Fibroblast of the aortic adventitia (primary cell): ENCODE data around the gene PRRG4. TPM values are rescaled to one million over a fixed set of nuclear protein-coding genes. Genes with fewer than 3 reads are reported as not detected.

Source experiments
- DNase-seq: peaks from one replicate; pipeline ENCODE4 v3.0.0-alpha.2; 2010; ENCODE audit warnings: low read depth
- H3K4me3 ChIP-seq: 2 replicates; pipeline ENCODE4 v1.5.1; 2011; ENCODE audit warnings: low read depth, mild to moderate bottlenecking, control low read depth, low read length, moderate library complexity
- CTCF ChIP-seq: IDR thresholded peaks from 2 replicates; pipeline ENCODE4 v1.5.1; 2011; ENCODE audit warnings: mild to moderate bottlenecking, low read length, control low read depth, inconsistent platforms; ENCODE audit not compliant: insufficient read depth
- total RNA-seq: library from RNA; depleted of rRNA; stranded (reverse); fragments of >200 nt; gene quantifications from 2 replicates; pipeline ENCODE4 v1.2.3, GENCODE V29; 2012; ENCODE audit warnings: low replicate concordance

PRRG4 gene
- total RNA-seq, 1 donor: 0.36 TPM

GRCh38 chr11:32894149-32894827 lies 64.6 kb downstream of the PRRG4 start:
- TF ChIP-seq CTCF: no peak
- DNase-seq: peak; percentile 81

GRCh38 chr11:32894921-32895320 lies 65.2 kb downstream of the PRRG4 start:
- DNase-seq: no peak
- peak overlapping the region; percentile 83 for H3K4me3 ChIP-seq
- no peak for TF ChIP-seq CTCF

More at GRCh38 chr11:32894149-32894827, 64.6 kb downstream of the PRRG4 start:
- H3K4me3 ChIP-seq: peak overlapping the region; percentile 83

- H3K4me3 ChIP-seq: no peak overlapping the region
- TF ChIP-seq CTCF: no peak
- DNase-seq: no peak
Observed at GRCh38 chr11:32895471-32895870, 65.7 kb downstream of the PRRG4 start.

- no peak for DNase-seq
Observed at GRCh38 chr11:32897103-32897502, 67.4 kb downstream of the PRRG4 start.

GRCh38 chr11:32899438-32899837 lies 69.7 kb downstream of the PRRG4 start:
- no peak for DNase-seq
- TF ChIP-seq CTCF: no peak
- H3K4me3 ChIP-seq: no peak overlapping the region

More at GRCh38 chr11:32897103-32897502, 67.4 kb downstream of the PRRG4 start:
- H3K4me3 ChIP-seq: no peak overlapping the region
- no peak for TF ChIP-seq CTCF

- DNase-seq: no peak
- no peak for TF ChIP-seq CTCF
- H3K4me3 ChIP-seq: no peak overlapping the region
Observed at GRCh38 chr11:32902089-32902665, 72.5 kb downstream of the PRRG4 start.
